HG03095 (cell line): ENCODE measurements around the gene OLFM4.
"Not testable (repeated sequence)": the region's sequence is repeated elsewhere in the genome, so short reads cannot be mapped to it uniquely, and the experiment has no call there.

ENCODE experiments used
- ATAC-seq: cut with Tn5 transposase; IDR thresholded peaks from one replicate; pipeline ENCODE4 v1.9.1; 2021; ENCODE audit warnings: moderate library complexity; ENCODE audit not compliant: unreplicated experiment

Gene OLFM4

DNA sequence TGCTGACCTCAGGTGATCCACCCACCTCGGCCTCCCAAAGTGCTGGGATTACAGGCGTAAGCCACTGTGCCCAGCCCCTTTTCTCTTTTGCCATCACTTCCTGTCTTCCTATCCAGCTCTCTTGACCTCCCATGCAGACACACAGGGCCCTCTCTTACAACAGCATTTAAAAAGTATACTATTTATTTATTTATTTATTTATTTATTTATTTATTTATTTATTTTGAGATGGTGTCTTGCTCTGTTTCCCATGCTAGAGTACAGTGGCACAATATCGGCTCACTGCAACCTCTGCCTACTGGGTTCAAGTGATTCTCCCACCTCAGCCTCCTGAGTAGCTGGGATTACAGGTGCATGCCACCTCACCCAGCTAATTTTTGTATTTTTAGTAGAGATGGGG is 14.6 kb upstream of the OLFM4 start:
- ATAC-seq = not testable (repeated sequence)

- ATAC-seq = no peak
These were observed 13.8 kb upstream of the OLFM4 start for GRCh38 chr13:53014495-53015443.

- ATAC-seq = no peak
These were observed 12.6 kb upstream of the OLFM4 start for GRCh38 chr13:53015971-53016370.

DNA sequence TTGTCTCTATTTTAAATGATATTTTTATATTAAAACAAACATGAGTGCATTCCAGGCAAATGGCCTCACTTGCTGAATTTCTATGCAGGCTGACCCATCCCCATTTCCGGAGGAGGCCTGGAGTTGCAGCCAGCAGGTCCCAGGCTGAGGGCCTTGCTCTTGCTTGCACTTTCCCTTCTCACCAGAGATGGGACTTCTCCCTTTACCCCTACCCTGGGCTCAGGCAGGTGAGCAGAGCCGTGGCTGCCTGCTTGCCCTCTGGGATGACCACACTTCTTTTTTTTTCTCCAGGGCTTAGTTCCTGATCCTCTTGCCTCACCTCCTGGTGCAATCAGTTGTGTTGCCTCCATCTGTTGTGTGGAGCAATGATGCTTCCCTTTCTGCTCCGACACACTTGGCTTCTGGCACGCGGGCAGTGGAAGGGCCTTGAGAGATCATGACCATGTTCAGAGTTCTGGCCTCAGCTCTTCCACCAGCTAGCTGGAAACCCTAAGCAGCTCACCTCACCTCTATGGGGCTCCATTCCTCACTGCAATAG is 11.1 kb upstream of the OLFM4 start:
- ATAC-seq = no peak

GRCh38 chr13:53018690-53019647 is 9.6 kb upstream of the OLFM4 start:
- ATAC-seq = no peak

DNA sequence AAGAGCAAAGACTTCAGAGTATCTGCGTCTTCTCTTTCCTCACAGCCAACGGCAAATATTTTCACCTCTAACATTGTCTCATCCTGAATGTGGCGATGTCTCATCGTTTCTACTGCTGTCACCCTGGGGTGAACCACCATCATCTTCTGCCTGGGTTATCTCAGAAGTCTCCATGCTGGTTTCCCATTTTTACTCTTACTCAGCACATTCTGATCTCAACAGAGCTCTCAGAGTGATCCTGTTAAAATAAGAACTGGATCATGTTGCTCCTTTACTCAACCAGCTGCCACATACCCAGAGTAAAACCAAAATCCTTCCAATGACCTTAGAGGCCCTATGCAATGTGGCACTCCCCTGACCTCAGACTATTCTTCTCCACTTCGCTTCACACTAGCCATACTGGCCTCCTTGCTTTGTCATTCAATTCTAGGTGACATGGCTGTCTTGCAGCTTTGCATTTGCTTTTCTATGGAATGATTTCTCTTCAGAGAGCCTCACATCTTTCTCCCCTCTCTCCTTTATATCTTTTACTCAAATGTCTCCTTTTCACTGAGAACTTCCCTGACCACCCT is 7.8 kb upstream of the OLFM4 start:
- no peak for ATAC-seq

DNA sequence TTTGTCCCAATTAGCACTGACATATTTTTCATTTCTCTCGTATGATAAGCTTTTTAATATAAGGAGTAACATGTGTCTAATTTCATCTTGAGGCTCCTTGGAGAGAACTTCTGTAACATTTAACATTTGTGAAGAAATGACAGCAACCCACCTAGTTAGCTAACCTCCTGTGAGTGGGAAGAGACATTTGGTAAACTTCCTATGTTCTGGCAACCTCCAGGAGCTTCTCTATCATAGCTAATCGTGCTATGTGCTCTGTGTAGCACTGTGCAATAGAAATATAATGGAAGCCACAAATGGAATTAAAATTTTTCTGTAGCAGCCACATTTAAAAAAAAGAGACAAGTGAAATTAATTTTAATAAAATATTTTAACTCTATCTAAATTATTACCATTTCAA is 5.4 kb upstream of the OLFM4 start:
- no peak for ATAC-seq

- ATAC-seq = no peak
These were observed 550 bp upstream of the OLFM4 start for GRCh38 chr13:53028063-53028462.

GRCh38 chr13:53032849-53033248 is 4.2 kb downstream of the OLFM4 start:
- no peak for ATAC-seq

DNA sequence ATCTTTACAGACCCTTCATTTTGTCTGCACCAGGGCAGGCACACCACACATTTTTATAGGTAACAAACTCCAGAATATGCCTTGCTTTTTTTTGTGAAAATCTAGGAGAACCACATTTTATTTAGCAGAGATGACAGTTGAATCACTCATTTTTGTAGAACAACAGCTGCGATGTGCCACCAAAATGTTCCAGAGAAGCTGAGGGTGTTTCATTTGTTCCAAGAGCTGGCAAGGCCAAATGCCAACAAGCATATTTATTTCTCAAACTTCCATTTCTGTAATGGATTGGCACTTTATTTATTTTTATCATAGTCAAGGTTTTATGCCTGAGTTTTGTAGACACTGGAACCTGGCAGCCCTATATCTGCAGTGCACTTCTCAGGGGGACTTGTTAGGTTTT is 10.4 kb downstream of the OLFM4 start:
- no peak for ATAC-seq

GRCh38 chr13:53041968-53042516 is 13.4 kb downstream of the OLFM4 start:
- no peak for ATAC-seq

DNA sequence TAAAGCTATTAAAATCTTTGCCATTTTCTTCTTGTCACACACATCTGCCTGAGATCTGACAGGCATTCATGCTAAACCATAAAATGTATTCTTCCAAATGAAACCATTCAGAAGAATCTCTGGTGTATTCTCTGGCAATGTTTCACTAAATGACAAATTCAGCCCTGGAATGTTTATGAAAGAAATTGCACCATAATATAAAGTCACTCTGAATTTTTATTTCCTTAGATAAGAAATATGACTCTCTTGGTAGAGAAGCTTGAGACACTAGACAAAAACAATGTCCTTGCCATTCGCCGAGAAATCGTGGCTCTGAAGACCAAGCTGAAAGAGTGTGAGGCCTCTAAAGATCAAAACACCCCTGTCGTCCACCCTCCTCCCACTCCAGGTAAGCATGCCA is 14.3 kb downstream of the OLFM4 start:
- ATAC-seq = no peak

GRCh38 chr13:53043398-53043797 is 14.8 kb downstream of the OLFM4 start:
- ATAC-seq = no peak

DNA sequence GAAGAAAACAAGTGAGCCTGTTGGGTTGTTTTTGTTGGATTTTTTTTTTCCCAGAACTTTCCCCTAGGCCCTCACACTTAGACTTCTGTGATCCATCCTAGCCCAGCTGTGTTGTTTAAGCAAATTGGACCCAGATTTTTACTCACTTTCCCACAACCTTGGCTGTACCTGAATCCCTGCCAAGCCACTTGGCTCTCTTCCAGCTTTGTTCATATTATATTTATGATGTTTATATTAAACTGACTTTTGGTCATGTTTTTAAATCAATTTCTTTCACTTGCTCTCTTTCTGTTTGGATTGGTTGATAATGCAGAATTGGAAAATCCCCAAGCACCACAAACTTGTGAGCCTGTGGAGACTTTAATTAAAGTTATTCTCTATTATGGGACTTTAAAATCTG is 16.6 kb downstream of the OLFM4 start:
- no peak for ATAC-seq

DNA sequence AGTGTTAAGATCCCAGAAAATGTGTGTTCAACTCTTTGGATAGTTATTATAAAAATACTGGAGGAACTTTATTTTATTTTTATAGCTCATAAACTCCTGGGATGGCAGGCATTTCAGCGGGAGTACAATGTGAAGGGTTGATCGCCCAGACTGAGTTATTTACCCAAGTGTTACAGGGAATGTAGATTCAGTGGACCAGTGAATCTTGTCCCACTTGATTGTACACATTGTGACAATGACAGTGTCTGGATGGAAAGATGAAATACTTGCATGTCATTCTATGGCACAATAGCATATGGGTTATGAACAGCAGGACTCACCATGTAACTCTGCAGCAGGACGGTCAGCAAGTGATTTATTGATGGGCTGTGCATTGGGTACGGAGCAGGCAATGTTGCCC is 20.3 kb downstream of the OLFM4 start:
- no peak for ATAC-seq

DNA sequence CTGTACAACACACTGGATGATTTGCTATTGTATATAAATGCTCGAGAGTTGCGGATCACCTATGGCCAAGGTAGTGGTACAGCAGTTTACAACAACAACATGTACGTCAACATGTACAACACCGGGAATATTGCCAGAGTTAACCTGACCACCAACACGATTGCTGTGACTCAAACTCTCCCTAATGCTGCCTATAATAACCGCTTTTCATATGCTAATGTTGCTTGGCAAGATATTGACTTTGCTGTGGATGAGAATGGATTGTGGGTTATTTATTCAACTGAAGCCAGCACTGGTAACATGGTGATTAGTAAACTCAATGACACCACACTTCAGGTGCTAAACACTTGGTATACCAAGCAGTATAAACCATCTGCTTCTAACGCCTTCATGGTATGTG is 21.5 kb downstream of the OLFM4 start:
- no peak for ATAC-seq

DNA sequence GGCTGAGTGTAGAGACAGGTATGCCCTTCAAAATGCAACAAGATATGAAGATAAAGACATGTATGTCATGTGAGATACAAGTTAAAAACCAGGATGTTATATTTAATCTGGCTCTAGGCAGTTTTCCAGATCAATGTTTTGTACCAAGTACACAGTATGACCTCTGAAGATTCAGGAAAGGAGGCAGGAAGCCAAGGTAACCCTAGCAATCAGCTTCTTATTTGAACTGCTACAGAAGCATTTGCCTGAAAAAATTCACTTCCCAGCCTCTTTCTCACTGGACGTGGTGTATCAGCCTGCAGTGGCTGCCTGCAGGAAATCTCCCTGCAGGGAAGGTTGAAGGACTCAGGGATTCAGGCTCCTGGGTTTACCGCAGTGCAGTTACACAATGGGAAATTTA is 24.1 kb downstream of the OLFM4 start:
- no peak for ATAC-seq

- no peak for ATAC-seq
These were observed 26.0 kb downstream of the OLFM4 start for GRCh38 chr13:53054569-53054968.

GRCh38 chr13:53058065-53058679 is 29.6 kb downstream of the OLFM4 start:
- no peak for ATAC-seq

GRCh38 chr13:53060840-53061490 is 32.4 kb downstream of the OLFM4 start:
- ATAC-seq = no peak
